ENCODE results near the gene FAM78B. TPM values are rescaled to one million over a fixed set of nuclear protein-coding genes. Genes with fewer than 3 reads are reported as not detected.

Gene FAM78B
- total RNA-seq, 1 experiment from 2014 or later: not detected

GRCh38 chr1:166133857-166134256 is 32.9 kb downstream of the FAM78B start:
- peaks cover 10% of the 10 kb centered on the region for H3K27me3 Mint-ChIP-seq (ENCODE audit: insufficient read depth, unreplicated experiment)

GRCh38 chr1:166133276-166133841 is 33.4 kb downstream of the FAM78B start:
- H3K27me3 Mint-ChIP-seq (ENCODE audit: insufficient read depth, unreplicated experiment): peaks cover 10% of the 10 kb centered on the region
- CTCF ChIA-PET: no interaction called here
- H3K36me3 ChIP-seq (ENCODE audit: control insufficient read depth, insufficient read depth, low read length): no peaks in the 10 kb centered on the region
- no TSS peak for BruUV-seq (replicated peaks)
- TF ChIP-seq CTCF (IDR thresholded peaks at IDR 0.05; ENCODE audit: insufficient read depth in 1 of 2, low read depth in 1 of 2, low read length in 1 of 2, severe bottlenecking in 1 of 2, unreplicated experiment in 1 of 2): peak in 1 of 2 experiments; percentile 21
- no peaks in the 10 kb centered on the region for H3K9me3 Mint-ChIP-seq (ENCODE audit: unreplicated experiment)
- H3K27me3 ChIP-seq (replicated peaks; ENCODE audit: control insufficient read depth, insufficient read depth, low read length): no peaks in the 10 kb centered on the region
- no peaks in the 10 kb centered on the region for H3K4me1 Mint-ChIP-seq (ENCODE audit: low read depth, unreplicated experiment)
- no peak overlapping the region for H3K4me3 ChIP-seq (ENCODE audit: low read depth, low read length)
- H3K4me1 ChIP-seq: no peaks in the 10 kb centered on the region
- POLR2A ChIA-PET: no interaction called here
- H3K9me3 ChIP-seq: no peaks in the 10 kb centered on the region
- no peak for DNase-seq
- no peak overlapping the region for H3K27ac Mint-ChIP-seq (ENCODE audit: unreplicated experiment)
- intact Hi-C loops (cut with micrococcal nuclease; ENCODE audit: unreplicated experiment): no loop called here
- H3K4me3 Mint-ChIP-seq (ENCODE audit: unreplicated experiment): no peak overlapping the region
- H3K36me3 Mint-ChIP-seq (ENCODE audit: insufficient read depth, unreplicated experiment): no peaks in the 10 kb centered on the region

More at GRCh38 chr1:166133857-166134256, 32.9 kb downstream of the FAM78B start:
- DNase-seq: no peak
- no peak for TF ChIP-seq CTCF (IDR thresholded peaks at IDR 0.05; ENCODE audit: insufficient read depth in 1 of 2, low read depth in 1 of 2, low read length in 1 of 2, severe bottlenecking in 1 of 2, unreplicated experiment in 1 of 2)
- POLR2A ChIA-PET: no interaction called here
- CTCF ChIA-PET: no interaction called here
- Histone ChIP-seq H3K27me3 (replicated peaks; ENCODE audit: control insufficient read depth, insufficient read depth, low read length) (no peaks in the 10 kb centered on the region), H3K4me1 (no peaks in the 10 kb centered on the region), H3K9me3 (no peaks in the 10 kb centered on the region), H3K4me3 (ENCODE audit: low read depth, low read length) (no peak overlapping the region), H3K36me3 (ENCODE audit: control insufficient read depth, insufficient read depth, low read length) (no peaks in the 10 kb centered on the region)
- intact Hi-C loops (cut with micrococcal nuclease; ENCODE audit: unreplicated experiment): no loop called here
- H3K4me3 Mint-ChIP-seq (ENCODE audit: unreplicated experiment): no peak overlapping the region
- no peaks in the 10 kb centered on the region for H3K4me1 Mint-ChIP-seq (ENCODE audit: low read depth, unreplicated experiment)
- H3K9me3 Mint-ChIP-seq (ENCODE audit: unreplicated experiment): no peaks in the 10 kb centered on the region
- H3K27ac Mint-ChIP-seq (ENCODE audit: unreplicated experiment): no peak overlapping the region
- H3K36me3 Mint-ChIP-seq (ENCODE audit: insufficient read depth, unreplicated experiment): no peaks in the 10 kb centered on the region
- no TSS peak for BruUV-seq (replicated peaks)

- Histone ChIP-seq H3K4me3 (ENCODE audit: low read depth, low read length) (no peak overlapping the region), H3K4me1 (no peaks in the 10 kb centered on the region), H3K27me3 (replicated peaks; ENCODE audit: control insufficient read depth, insufficient read depth, low read length) (no peaks in the 10 kb centered on the region), H3K36me3 (ENCODE audit: control insufficient read depth, insufficient read depth, low read length) (no peaks in the 10 kb centered on the region), H3K9me3 (no peaks in the 10 kb centered on the region)
- no peak for DNase-seq
- Mint-ChIP-seq H3K9me3 (ENCODE audit: unreplicated experiment) (no peaks in the 10 kb centered on the region), H3K27me3 (ENCODE audit: insufficient read depth, unreplicated experiment) (peaks cover 7% of the 10 kb centered on the region), H3K27ac (ENCODE audit: unreplicated experiment) (no peak overlapping the region), H3K4me1 (ENCODE audit: low read depth, unreplicated experiment) (no peaks in the 10 kb centered on the region), H3K4me3 (ENCODE audit: unreplicated experiment) (no peak overlapping the region), H3K36me3 (ENCODE audit: insufficient read depth, unreplicated experiment) (no peaks in the 10 kb centered on the region)
- no TSS peak for BruUV-seq (replicated peaks)
- ChIA-PET CTCF (no interaction called here), POLR2A (no interaction called here)
- intact Hi-C loops (cut with micrococcal nuclease; ENCODE audit: unreplicated experiment): no loop called here
- no peak for TF ChIP-seq CTCF (IDR thresholded peaks at IDR 0.05; ENCODE audit: insufficient read depth in 1 of 2, low read depth in 1 of 2, low read length in 1 of 2, severe bottlenecking in 1 of 2, unreplicated experiment in 1 of 2)
These were observed 34.3 kb downstream of the FAM78B start for GRCh38 chr1:166132496-166132895.
